Renal cortex interstitium (tissue), 15 donors: Measurements from ENCODE around the gene ABCE1. TPM values are rescaled to one million over a fixed set of nuclear protein-coding genes. Genes with fewer than 3 reads are reported as not detected.

Source experiments
- DNase-seq, 11 donors: peaks; one replicate each; pipeline ENCODE4 v3.0.0-alpha.2; 2013; ENCODE audit warnings: low read depth in 9 of 11, low spot score in 4 of 11; ENCODE audit errors: extremely low read depth in 1 of 11
- long read RNA-seq, 16 experiments: transcript quantifications; one replicate each; lab custom pipeline, GENCODE V29; 2026
- polyA plus RNA-seq, 3 donors: library from polyadenylated mRNA; unstranded; fragments of 120-200 nt; gene quantifications; one replicate each; pipeline ENCODE4 v1.2.1, GENCODE V29; 2013; ENCODE audit not compliant: insufficient read length in 3 of 3

The ABCE1 gene
- polyA plus RNA-seq: 10 to 100 TPM; 69.2 to 86.0 (median 73.0) TPM
- long read RNA-seq, donor 1, transcript ABCE1-201 (18 exons, 3,921 nt): major isoform, 6 of 7 reads
- long read RNA-seq, donor 1, partial matches to known transcripts: 0 of 7 reads
- long read RNA-seq, donor 1, other reads (novel, unspliced or antisense): 0 of 7 reads
- long read RNA-seq, donor 2, transcript ABCE1-201 (18 exons, 3,921 nt): major isoform, 6 of 7 reads
- long read RNA-seq, donor 2, partial matches to known transcripts: 0 of 7 reads
- long read RNA-seq, donor 2, other reads (novel, unspliced or antisense): 0 of 7 reads
- long read RNA-seq, donor 3, transcript ABCE1-201 (18 exons, 3,921 nt): major isoform, 7 of 23 reads
- long read RNA-seq, donor 3, partial matches to known transcripts: 14 of 23 reads
- long read RNA-seq, donor 3, other reads (novel, unspliced or antisense): 0 of 23 reads
- long read RNA-seq, donor 4, partial matches to known transcripts: 13 of 18 reads
- long read RNA-seq, donor 4, other reads (novel, unspliced or antisense): 0 of 18 reads
- long read RNA-seq, donor 5: 0 reads
- long read RNA-seq, donor 6, partial matches to known transcripts: 16 of 20 reads
- long read RNA-seq, donor 6, other reads (novel, unspliced or antisense): 0 of 20 reads
- long read RNA-seq, donor 7, transcript ABCE1-201 (18 exons, 3,921 nt): major isoform, 8 of 27 reads
- long read RNA-seq, donor 7, partial matches to known transcripts: 16 of 27 reads
- long read RNA-seq, donor 7, other reads (novel, unspliced or antisense): 0 of 27 reads
- long read RNA-seq, donor 8: 0 reads
- long read RNA-seq, donor 9, partial matches to known transcripts: 8 of 12 reads
- long read RNA-seq, donor 9, other reads (novel, unspliced or antisense): 0 of 12 reads
- long read RNA-seq, donor 10, transcript ABCE1-201 (18 exons, 3,921 nt): major isoform, 6 of 25 reads
- long read RNA-seq, donor 10, partial matches to known transcripts: 17 of 25 reads
- long read RNA-seq, donor 10, other reads (novel, unspliced or antisense): 0 of 25 reads
- long read RNA-seq, donor 11, partial matches to known transcripts: 12 of 18 reads
- long read RNA-seq, donor 11, other reads (novel, unspliced or antisense): 0 of 18 reads
- long read RNA-seq, donor 12, transcript ABCE1-201 (18 exons, 3,921 nt): major isoform, 7 of 7 reads
- long read RNA-seq, donor 12, partial matches to known transcripts: 0 of 7 reads
- long read RNA-seq, donor 12, other reads (novel, unspliced or antisense): 0 of 7 reads
- long read RNA-seq, donor 13: 0 reads
- long read RNA-seq, donor 14, partial matches to known transcripts: 6 of 9 reads
- long read RNA-seq, donor 14, other reads (novel, unspliced or antisense): 0 of 9 reads
- long read RNA-seq, donor 15, partial matches to known transcripts: 0 of 1 reads
- long read RNA-seq, donor 15, other reads (novel, unspliced or antisense): 0 of 1 reads
- long read RNA-seq, donor 16, transcript ABCE1-201 (18 exons, 3,921 nt): major isoform, 19 of 78 reads
- long read RNA-seq, donor 16, partial matches to known transcripts: 57 of 78 reads
- long read RNA-seq, donor 16, other reads (novel, unspliced or antisense): 0 of 78 reads

GRCh38 chr4:145097821-145098674 lies at the start of gene ABCE1, which contains the start of gene ANAPC10:
Gene ABCE1 (plus strand): TSS chr4:145098311. CDS start chr4:145104413, 6,102 bp downstream.
Gene ANAPC10 (minus strand): TSS chr4:145098196. CDS start chr4:145096099, 2,097 bp downstream.
- peak; percentile 94 to 99 (median 98) for DNase-seq

- no peak for DNase-seq
Observed at GRCh38 chr4:145048817-145049216, 49.3 kb upstream of the ABCE1 start.

- no peak for DNase-seq
Observed at GRCh38 chr4:145049241-145049640, 48.9 kb upstream of the ABCE1 start.

GRCh38 chr4:145055533-145056257 lies 42.4 kb upstream of the ABCE1 start:
- no peak for DNase-seq

- DNase-seq: no peak
Observed at GRCh38 chr4:145056325-145057130, 41.6 kb upstream of the ABCE1 start.

GRCh38 chr4:145058256-145058655 lies 39.9 kb upstream of the ABCE1 start:
- no peak for DNase-seq

- DNase-seq: peak; percentile 12 to 47 (median 22)
Observed at GRCh38 chr4:145061318-145061920, 36.7 kb upstream of the ABCE1 start.

- peak in 1 of 11 donors; percentile 11 for DNase-seq
Observed at GRCh38 chr4:145066063-145066501, 32.0 kb upstream of the ABCE1 start.

GRCh38 chr4:145069361-145069760 lies 28.8 kb upstream of the ABCE1 start:
- DNase-seq: no peak

GRCh38 chr4:145071560-145071959 lies 26.6 kb upstream of the ABCE1 start:
- DNase-seq: no peak

- DNase-seq: no peak
Observed at GRCh38 chr4:145075742-145076468, 22.2 kb upstream of the ABCE1 start.

- DNase-seq: no peak
Observed at GRCh38 chr4:145076469-145076855, 21.6 kb upstream of the ABCE1 start.

- DNase-seq: no peak
Observed at GRCh38 chr4:145081756-145082155, 16.4 kb upstream of the ABCE1 start.

GRCh38 chr4:145083891-145084605 lies 14.1 kb upstream of the ABCE1 start:
- DNase-seq: no peak
